GM12878 (cell line): Measurements from ENCODE around the gene KCNN1. TPM values are rescaled to one million over a fixed set of nuclear protein-coding genes. Genes with fewer than 3 reads are reported as not detected.
A peak's percentile ranks its signal among the peaks of the same experiment; 100 is the strongest.

Experiments used
- BCL3 ChIP-seq: IDR thresholded peaks from 2 replicates; pipeline ENCODE4 v1.6.1; 2011; ENCODE audit warnings: borderline replicate concordance, low read depth, mild to moderate bottlenecking, moderate library complexity, low read length; ENCODE audit not compliant: insufficient read depth, poor library complexity, severe bottlenecking
- BHLHE40 ChIP-seq, 2 experiments: fragments of 450-650 bp in 1 of 2; IDR thresholded peaks; 2 replicates each; pipeline ENCODE4 v1.6.1; 2011 to 2017; ENCODE audit warnings: low read depth in 2 of 2, borderline replicate concordance in 1 of 2, improper control_type of control experiment in 1 of 2, low read length in 1 of 2, mild to moderate bottlenecking in 1 of 2
- CUX1 ChIP-seq: IDR thresholded peaks from 2 replicates; pipeline ENCODE4 v1.6.1; 2012; ENCODE audit warnings: improper control_type of control experiment, low read depth, low read length; ENCODE audit not compliant: insufficient replicate concordance
- EP300 ChIP-seq, 2 experiments: fragments of 150-350 bp in 1 of 2; IDR thresholded peaks; 2 replicates each; pipeline ENCODE4 v1.6.1; 2011 to 2012; ENCODE audit warnings: low read depth in 2 of 2, low read length in 2 of 2, borderline replicate concordance in 1 of 2, improper control_type of control experiment in 1 of 2, inconsistent platforms in 1 of 2; ENCODE audit not compliant: control insufficient read depth in 1 of 2
- IRF5 ChIP-seq: fragments of 450-650 bp; IDR thresholded peaks from 2 replicates; pipeline ENCODE4 v1.6.1; 2017; ENCODE audit warnings: borderline replicate concordance
- NFYB ChIP-seq: IDR thresholded peaks from 2 replicates; pipeline ENCODE4 v1.6.1; 2011; ENCODE audit warnings: low read depth, mild to moderate bottlenecking, low read length, improper control_type of control experiment, moderate library complexity; ENCODE audit not compliant: insufficient read depth
- PAX5 ChIP-seq: IDR thresholded peaks from 2 replicates; pipeline ENCODE4 v1.6.1; 2011; ENCODE audit warnings: low read depth, low read length, borderline replicate concordance
- RB1 ChIP-seq: fragments of 450-650 bp; formaldehyde crosslinking; IDR thresholded peaks from 2 replicates; pipeline ENCODE4 v1.6.1; 2017; ENCODE audit warnings: mild to moderate bottlenecking, borderline replicate concordance
- RBBP5 ChIP-seq: fragments of 200-600 bp; sonication (generic); conservative IDR thresholded peaks from 2 replicates; pipeline ENCODE4 v1.6.1; 2016
- RELA ChIP-seq: fragments of 450-650 bp; IDR thresholded peaks from 2 replicates; pipeline ENCODE4 v1.8.0; 2014; ENCODE audit warnings: borderline replicate concordance; ENCODE audit not compliant: partially characterized antibody
- SRF ChIP-seq, 2 experiments: IDR thresholded peaks; 2 replicates each; pipeline ENCODE4 v1.6.1; 2011; ENCODE audit warnings: low read depth in 2 of 2, low read length in 2 of 2, mild to moderate bottlenecking in 1 of 2, moderate library complexity in 1 of 2
- TCF12 ChIP-seq: IDR thresholded peaks from 2 replicates; pipeline ENCODE4 v1.6.1; 2011; ENCODE audit warnings: low read depth, mild to moderate bottlenecking, low read length
- TCF3 ChIP-seq: IDR thresholded peaks from 2 replicates; pipeline ENCODE4 v1.6.1; 2012; ENCODE audit warnings: low read depth, mild to moderate bottlenecking, low read length, borderline replicate concordance; ENCODE audit not compliant: insufficient read depth
- YY1 ChIP-seq: IDR thresholded peaks from 2 replicates; pipeline ENCODE4 v1.6.1; 2011; ENCODE audit warnings: low read depth, mild to moderate bottlenecking, low read length
- ZBTB11 ChIP-seq: fragments of 450-650 bp; formaldehyde crosslinking; IDR thresholded peaks from 2 replicates; pipeline ENCODE4 v1.5.0; 2022; ENCODE audit warnings: mild to moderate bottlenecking, missing genetic modification characterization
- ZNF207 ChIP-seq: fragments of 450-650 bp; IDR thresholded peaks from 2 replicates; pipeline ENCODE4 v1.6.1; 2014; ENCODE audit warnings: antibody characterized with exemption, mild to moderate bottlenecking, borderline replicate concordance
- polyA plus RNA-seq, 11 experiments: library from polyadenylated mRNA; depleted of rRNA in 4 of 11; unstranded in 6 of 11; stranded (reverse) in 5 of 11; fragments of >200 nt; fragmentation: Nextera tagmentation in 4 of 11; fragmentation: Illumina TruSeq in 1 of 11; extraction: Ambion mirVana in 4 of 11; extraction: Trizol in 1 of 11; gene quantifications; 1 replicate in 1 of 11; 2 replicates in 10 of 11; pipeline versions ENCODE4 v1.2.1 to v1.2.3, GENCODE V29; 2011 to 2016; ENCODE audit warnings: inconsistent platforms in 2 of 11, missing spikeins in 2 of 11, low read depth in 1 of 11
- total RNA-seq, 4 experiments: library from RNA; depleted of rRNA in 3 of 4; stranded (reverse); fragments of >200 nt in 3 of 4; fragmentation: Illumina TruSeq in 1 of 4; extraction: Trizol in 1 of 4; gene quantifications; 2 replicates each; pipeline versions ENCODE4 v1.2.1 to v1.2.3, GENCODE V29; 2013 to 2021

The KCNN1 gene
- total and polyA plus RNA-seq, 10 of the 15 experiments (the other 5 are each of a cell fraction or from before 2014, with no cell fraction given): 0.02 to 0.95 (median 0.16) TPM; not detected in 1

GRCh38 chr19:17996826-17997316 lies 30.0 kb downstream of the KCNN1 start (continued):
- TF ChIP-seq CUX1: no peak
- TF ChIP-seq PAX5: peak; percentile 45; the same call in 1 of the 2 replicates
- TF ChIP-seq EP300 (IDR thresholded peaks at IDR 0.05; ENCODE audit: borderline replicate concordance in 1 of 2, control insufficient read depth in 1 of 2, low read depth in 2 of 2, low read length in 2 of 2): no peak
- peak; percentile 43 for TF ChIP-seq RELA
- no peak for TF ChIP-seq NFYB
- no peak for TF ChIP-seq ZBTB11 (CRISPR knock-in tag)
- peak; percentile 78 for TF ChIP-seq YY1
- TF ChIP-seq SRF (IDR thresholded peaks at IDR 0.05; ENCODE audit: low read depth in 2 of 2, low read length in 2 of 2): no peak
- 0 out of 2 replicates have a peak, but pooled peaks have one; percentile 19 for TF ChIP-seq RB1
- 0 out of 2 replicates have a peak, but pooled peaks have one; percentile 33 for TF ChIP-seq ZNF207
- peak; percentile 63; the same call in 1 of the 2 replicates for TF ChIP-seq TCF12
- no peak; a peak in 1 of 4 replicates for TF ChIP-seq BHLHE40 (IDR thresholded peaks at IDR 0.05; ENCODE audit: borderline replicate concordance in 1 of 2, low read depth in 2 of 2, low read length in 1 of 2)
- peak; percentile 90 for TF ChIP-seq TCF3
- TF ChIP-seq RBBP5: no peak
- no peak for TF ChIP-seq IRF5
- TF ChIP-seq BCL3: no peak
- TF ChIP-seq, all 136 proteins: peak for 24
